Measurements from ENCODE around the gene TAL2.
"Not testable (repeated sequence)": the region's sequence is repeated elsewhere in the genome, so short reads cannot be mapped to it uniquely, and the experiment has no call there.

TAL2 gene

DNA sequence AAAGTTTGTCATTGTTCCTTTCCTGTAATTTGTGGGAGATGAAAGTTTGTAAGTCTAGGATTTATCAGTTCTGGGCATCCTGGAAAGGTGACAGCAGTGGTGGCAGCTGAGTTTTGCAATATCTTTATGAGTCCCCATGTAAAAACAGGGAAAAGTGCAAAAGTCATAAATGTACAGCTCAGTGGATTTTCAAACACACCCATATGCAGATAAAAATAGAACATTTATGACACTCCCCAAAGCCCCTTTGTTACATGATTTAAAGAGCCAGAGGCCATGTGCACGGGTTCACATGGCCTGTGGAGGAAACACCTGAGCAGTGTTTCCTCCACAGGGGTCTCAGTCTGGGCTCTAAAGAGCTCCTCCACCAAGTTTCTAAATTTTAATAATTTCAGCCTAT lies 38.4 kb downstream of the TAL2 start:
- Histone ChIP-seq H3K27ac (no peak overlapping the region), H3K4me1 (peaks cover 0 to 59% (median 3%) of the 10 kb centered on the region in 4 donors), H3K9me3 (no peaks in the 10 kb centered on the region), H3K36me3 (no peaks in the 10 kb centered on the region), H3K4me3 (no peak overlapping the region), H3K27me3 (no peaks in the 10 kb centered on the region)
- TF ChIP-seq, protein P1, sequence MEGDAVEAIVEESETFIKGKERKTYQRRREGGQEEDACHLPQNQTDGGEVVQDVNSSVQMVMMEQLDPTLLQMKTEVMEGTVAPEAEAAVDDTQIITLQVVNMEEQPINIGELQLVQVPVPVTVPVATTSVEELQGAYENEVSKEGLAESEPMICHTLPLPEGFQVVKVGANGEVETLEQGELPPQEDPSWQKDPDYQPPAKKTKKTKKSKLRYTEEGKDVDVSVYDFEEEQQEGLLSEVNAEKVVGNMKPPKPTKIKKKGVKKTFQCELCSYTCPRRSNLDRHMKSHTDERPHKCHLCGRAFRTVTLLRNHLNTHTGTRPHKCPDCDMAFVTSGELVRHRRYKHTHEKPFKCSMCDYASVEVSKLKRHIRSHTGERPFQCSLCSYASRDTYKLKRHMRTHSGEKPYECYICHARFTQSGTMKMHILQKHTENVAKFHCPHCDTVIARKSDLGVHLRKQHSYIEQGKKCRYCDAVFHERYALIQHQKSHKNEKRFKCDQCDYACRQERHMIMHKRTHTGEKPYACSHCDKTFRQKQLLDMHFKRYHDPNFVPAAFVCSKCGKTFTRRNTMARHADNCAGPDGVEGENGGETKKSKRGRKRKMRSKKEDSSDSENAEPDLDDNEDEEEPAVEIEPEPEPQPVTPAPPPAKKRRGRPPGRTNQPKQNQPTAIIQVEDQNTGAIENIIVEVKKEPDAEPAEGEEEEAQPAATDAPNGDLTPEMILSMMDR (IDR thresholded peaks at IDR 0.05): no peak
- no peak for DNase-seq
- intact Hi-C loops (cut with DNase I; ENCODE audit: low total_unique reads): no loop called here

DNA sequence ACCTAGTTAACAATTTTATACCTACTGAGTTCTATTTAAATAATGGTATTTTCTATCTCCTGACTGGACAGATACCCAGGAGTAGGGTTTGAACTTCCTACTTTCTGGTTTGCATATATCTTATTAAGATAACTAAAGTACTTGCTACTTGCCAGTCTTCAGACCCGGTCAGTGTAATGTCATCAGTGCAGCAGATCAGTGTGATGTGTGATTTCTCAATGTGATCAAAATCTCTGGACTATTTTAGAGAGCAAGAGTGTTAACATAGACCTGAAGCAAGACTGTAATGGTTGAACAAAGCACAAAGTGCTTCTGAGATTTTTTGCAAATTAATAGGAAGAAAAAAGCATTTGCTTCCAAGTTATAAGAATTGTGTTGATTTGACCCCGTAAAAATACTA lies 38.9 kb downstream of the TAL2 start:
- no peaks in the 10 kb centered on the region for H3K9me3 ChIP-seq
- H3K4me1 ChIP-seq: peaks cover 0 to 59% (median 3%) of the 10 kb centered on the region in 4 donors
- TF ChIP-seq, protein P1 (IDR thresholded peaks at IDR 0.05): no peak
- intact Hi-C loops (cut with DNase I; ENCODE audit: low total_unique reads): no loop called here
- H3K27ac ChIP-seq: no peak overlapping the region
- no peaks in the 10 kb centered on the region for H3K27me3 ChIP-seq
- H3K4me3 ChIP-seq: no peak overlapping the region
- peaks cover 0 to 5% (median 4%) of the 10 kb centered on the region in 3 donors for H3K36me3 ChIP-seq
- DNase-seq: no peak

DNA sequence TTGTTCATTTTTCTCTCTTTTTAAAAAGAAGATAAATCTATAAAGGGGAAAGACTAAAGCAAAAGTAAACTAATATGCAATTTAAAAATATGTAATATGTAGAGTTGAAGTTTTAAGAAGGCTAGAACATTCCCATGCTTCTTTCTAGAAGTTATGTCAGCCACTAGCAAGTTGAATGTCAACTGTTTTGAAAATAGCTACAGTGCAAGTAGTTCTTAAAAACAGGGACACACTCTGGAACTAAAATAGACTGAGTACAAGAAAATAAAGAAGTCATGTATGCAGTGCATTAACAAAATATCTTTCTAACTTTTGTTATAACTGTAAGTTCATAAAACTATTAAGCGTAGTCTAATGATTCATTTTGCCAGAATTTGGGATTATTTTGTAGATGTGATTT lies 40.0 kb downstream of the TAL2 start:
- peaks cover 0 to 14% (median 12%) of the 10 kb centered on the region in 3 donors for H3K36me3 ChIP-seq
- intact Hi-C loops (cut with DNase I; ENCODE audit: low total_unique reads): no loop called here
- H3K27me3 ChIP-seq: no peaks in the 10 kb centered on the region
- no peak overlapping the region for H3K4me3 ChIP-seq
- DNase-seq: no peak
- TF ChIP-seq, protein P1 (IDR thresholded peaks at IDR 0.05): no peak
- peaks cover 0 to 53% (median 3%) of the 10 kb centered on the region in 4 donors for H3K4me1 ChIP-seq
- peak overlapping the region in 1 of 2 donors; percentile 29 for H3K27ac ChIP-seq
- H3K9me3 ChIP-seq: no peaks in the 10 kb centered on the region

DNA sequence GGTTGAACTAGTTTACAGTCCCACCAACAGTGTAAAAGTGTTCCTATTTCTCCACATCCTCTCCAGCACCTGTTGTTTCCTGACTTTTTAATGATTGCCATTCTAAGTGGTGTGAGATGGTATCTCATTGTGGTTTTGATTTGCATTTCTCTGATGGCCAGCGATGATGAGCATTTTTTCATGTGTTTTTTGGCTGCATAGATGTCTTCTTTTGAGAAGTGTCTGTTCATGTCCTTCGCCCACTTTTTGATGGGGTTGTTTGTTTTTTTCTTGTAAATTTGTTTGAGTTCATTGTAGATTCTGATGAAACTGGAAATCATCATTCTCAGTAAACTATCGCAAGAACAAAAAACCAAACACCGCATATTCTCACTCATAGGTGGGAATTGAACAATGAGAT lies 41.4 kb downstream of the TAL2 start:
- H3K9me3 ChIP-seq; DNase-seq; H3K27me3 ChIP-seq; H3K4me3 ChIP-seq; H3K27ac ChIP-seq; intact Hi-C loops (cut with DNase I; ENCODE audit: low total_unique reads): not testable (repeated sequence)
- Histone ChIP-seq H3K36me3 (peaks cover 0 to 14% (median 12%) of the 10 kb centered on the region in 3 donors), H3K4me1 (peaks cover 0 to 40% (median 1%) of the 10 kb centered on the region in 4 donors)

DNA sequence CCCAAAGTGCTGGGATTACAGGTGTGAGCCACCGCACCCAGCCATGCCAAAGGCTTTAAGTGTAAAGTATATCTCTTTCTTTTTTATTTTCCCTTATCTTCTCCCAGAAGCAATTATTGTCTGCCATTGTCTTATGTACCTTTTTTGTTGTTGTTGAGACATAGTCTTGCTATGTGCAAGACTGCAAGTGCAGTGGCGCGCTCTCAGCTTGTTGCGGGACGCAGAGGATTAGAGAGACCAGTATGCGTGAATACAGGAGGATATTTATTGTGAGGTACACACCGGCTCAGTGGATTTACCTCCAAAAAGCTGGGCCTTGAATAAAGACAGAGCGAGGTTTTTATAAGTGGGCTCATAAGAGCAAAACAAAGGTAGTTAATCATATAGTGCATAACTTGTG lies 43.9 kb downstream of the TAL2 start:
- TF ChIP-seq, protein P1 (IDR thresholded peaks at IDR 0.05): no peak
- Histone ChIP-seq H3K4me3 (no peak overlapping the region), H3K36me3 (peaks cover 5 to 16% (median 14%) of the 10 kb centered on the region in 3 donors), H3K27ac (no peak overlapping the region), H3K4me1 (peaks cover 0 to 16% (median 0%) of the 10 kb centered on the region in 4 donors), H3K9me3 (no peaks in the 10 kb centered on the region), H3K27me3 (no peaks in the 10 kb centered on the region)
- intact Hi-C loops (cut with DNase I; ENCODE audit: low total_unique reads): no loop called here
- no peak for DNase-seq

DNA sequence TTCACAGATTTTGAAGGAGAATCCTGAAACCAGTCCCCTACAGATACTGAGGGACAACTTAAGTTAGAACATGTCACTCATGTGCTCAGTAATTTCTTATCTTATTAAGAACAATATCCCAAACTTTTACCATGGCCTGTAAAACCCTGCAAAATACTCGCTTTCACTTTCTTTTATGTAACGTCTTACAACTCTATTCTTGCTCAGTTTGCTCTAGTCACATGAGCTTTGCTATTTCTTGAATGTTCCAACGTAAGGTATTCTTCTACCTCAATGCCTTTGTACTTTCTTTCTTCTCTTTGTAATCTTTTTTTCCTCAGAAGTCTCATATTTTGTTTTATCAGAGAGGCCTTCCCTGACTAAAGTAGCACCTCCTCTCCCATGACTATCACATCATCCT lies 46.1 kb downstream of the TAL2 start:
- Histone ChIP-seq H3K27me3 (no peaks in the 10 kb centered on the region), H3K9me3 (no peaks in the 10 kb centered on the region), H3K36me3 (peaks cover 7 to 22% (median 14%) of the 10 kb centered on the region in 3 donors), H3K4me1 (no peaks in the 10 kb centered on the region), H3K27ac (no peak overlapping the region), H3K4me3 (no peak overlapping the region)
- TF ChIP-seq, protein P1 (IDR thresholded peaks at IDR 0.05): no peak
- no peak for DNase-seq
- intact Hi-C loops (cut with DNase I; ENCODE audit: low total_unique reads): no loop called here

All from tibial artery (tissue), 4 donors.